Thoracic aorta (tissue), 2 donors: Measurements from ENCODE around the gene COP1. TPM values are rescaled to one million over a fixed set of nuclear protein-coding genes. Genes with fewer than 3 reads are reported as not detected.
A peak's percentile ranks its signal among the peaks of the same experiment; 100 is the strongest.
"Not testable (repeated sequence)": the region's sequence is repeated elsewhere in the genome, so short reads cannot be mapped to it uniquely, and the experiment has no call there.

ENCODE experiments used
- ATAC-seq: fragments of 150-250 bp; one replicate; pipeline ENCODE4 v1.8.0; 2017; ENCODE audit warnings: low read depth; ENCODE audit not compliant: insufficient number of reproducible peaks, low FRiP score
- DNase-seq: peaks from one replicate; pipeline ENCODE4 v3.0.0-alpha.2; 2020; ENCODE audit warnings: low spot score
- H3K27ac ChIP-seq, 2 donors: fragments of 200-600 bp; sonication (generic); 1 replicate in 1 of 2; 2 replicates in 1 of 2; pipeline ENCODE4 v1.5.1; 2016; ENCODE audit warnings: mild to moderate bottlenecking in 2 of 2, moderate library complexity in 2 of 2
- H3K27me3 ChIP-seq: fragments of 200-600 bp; sonication (generic); replicated peaks from 2 replicates; pipeline ENCODE4 v1.6.0; 2016; ENCODE audit warnings: mild to moderate bottlenecking; ENCODE audit not compliant: insufficient read depth
- H3K36me3 ChIP-seq: fragments of 200-600 bp; sonication (generic); one replicate; pipeline ENCODE4 v1.5.1; 2016
- H3K4me1 ChIP-seq, 2 donors: fragments of 200-600 bp; sonication (generic); 1 replicate in 1 of 2; 2 replicates in 1 of 2; pipeline versions ENCODE4 v1.5.1 to v1.6.0; 2016; ENCODE audit warnings: low read depth in 2 of 2, mild to moderate bottlenecking in 1 of 2; ENCODE audit not compliant: control insufficient read depth in 1 of 2
- H3K4me3 ChIP-seq: fragments of 200-600 bp; sonication (generic); 2 replicates; pipeline ENCODE4 v1.5.1; 2016; ENCODE audit warnings: mild to moderate bottlenecking
- H3K9me3 ChIP-seq: fragments of 200-600 bp; sonication (generic); 2 replicates; pipeline ENCODE4 v1.5.1; 2016
- total RNA-seq, 2 donors: library from RNA; depleted of rRNA; stranded (reverse); fragments of >200 nt; gene quantifications; one replicate each; pipeline versions ENCODE4 v1.1.0 to v1.2.3, GENCODE V29; 2016
- TF ChIP-seq, protein P1 (sequence below): fragments of 200-600 bp; sonication (generic); IDR thresholded peaks from one replicate; pipeline ENCODE4 v1.5.1; 2019; ENCODE audit warnings: antibody characterized with exemption

COP1 gene
- total RNA-seq, 2 donors from 2014 or later = 62.2 to 68.6 TPM

DNA sequence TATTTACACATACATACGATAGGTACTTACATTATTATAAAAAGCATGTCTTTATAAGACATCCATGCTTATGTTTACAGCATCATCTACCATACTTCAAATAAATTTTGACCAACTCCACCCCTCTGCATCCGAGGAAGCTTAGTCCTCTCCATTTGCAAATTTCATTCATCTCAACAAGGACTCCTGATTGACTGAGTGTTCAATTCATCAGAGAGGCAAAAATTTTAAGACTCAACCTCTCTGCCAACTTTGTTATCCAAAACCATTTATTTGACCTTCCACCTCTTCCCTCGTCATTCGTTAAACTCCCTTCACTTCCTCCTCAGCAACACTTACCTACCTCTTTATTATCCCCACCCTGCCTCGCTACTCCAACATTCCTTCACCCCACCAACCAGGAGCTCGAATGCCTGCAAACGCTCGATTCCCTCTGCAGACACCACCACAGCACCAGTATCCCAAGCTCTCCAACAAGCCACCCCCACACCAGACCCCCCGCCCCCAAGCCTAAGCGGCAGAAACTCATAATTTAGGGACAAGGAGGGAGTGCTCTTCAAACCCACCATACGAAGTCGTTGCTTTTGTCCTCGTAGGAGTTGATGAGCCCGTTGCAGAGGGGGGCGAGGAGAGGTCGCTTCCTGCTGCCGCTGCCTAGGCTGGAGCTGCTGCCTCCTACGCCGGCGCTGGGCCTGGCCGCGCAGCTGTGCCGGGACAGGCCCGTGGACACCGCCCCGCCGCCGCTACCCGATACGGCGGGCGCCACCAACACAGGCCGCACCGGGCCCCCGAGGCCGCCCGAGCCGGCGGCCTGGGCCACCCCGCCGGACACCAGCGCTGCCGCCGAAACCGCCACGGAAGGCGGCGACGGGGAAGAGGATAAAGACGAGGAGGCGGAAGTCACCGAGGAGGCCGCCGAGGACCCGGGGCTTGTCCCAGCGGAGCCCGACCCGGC lies 803 bp downstream of the COP1 start:
- Histone ChIP-seq H3K4me3 (peak overlapping the region; percentile 87), H3K36me3 (no peaks in the 10 kb centered on the region), H3K4me1 (peaks cover 25 to 29% of the 10 kb centered on the region in 2 donors), H3K27ac (peak overlapping the region; percentile 94 to 95), H3K9me3 (no peaks in the 10 kb centered on the region), H3K27me3 (no peaks in the 10 kb centered on the region)
- DNase-seq (no peak), ATAC-seq (peak; percentile 17)
- TF ChIP-seq, protein P1, sequence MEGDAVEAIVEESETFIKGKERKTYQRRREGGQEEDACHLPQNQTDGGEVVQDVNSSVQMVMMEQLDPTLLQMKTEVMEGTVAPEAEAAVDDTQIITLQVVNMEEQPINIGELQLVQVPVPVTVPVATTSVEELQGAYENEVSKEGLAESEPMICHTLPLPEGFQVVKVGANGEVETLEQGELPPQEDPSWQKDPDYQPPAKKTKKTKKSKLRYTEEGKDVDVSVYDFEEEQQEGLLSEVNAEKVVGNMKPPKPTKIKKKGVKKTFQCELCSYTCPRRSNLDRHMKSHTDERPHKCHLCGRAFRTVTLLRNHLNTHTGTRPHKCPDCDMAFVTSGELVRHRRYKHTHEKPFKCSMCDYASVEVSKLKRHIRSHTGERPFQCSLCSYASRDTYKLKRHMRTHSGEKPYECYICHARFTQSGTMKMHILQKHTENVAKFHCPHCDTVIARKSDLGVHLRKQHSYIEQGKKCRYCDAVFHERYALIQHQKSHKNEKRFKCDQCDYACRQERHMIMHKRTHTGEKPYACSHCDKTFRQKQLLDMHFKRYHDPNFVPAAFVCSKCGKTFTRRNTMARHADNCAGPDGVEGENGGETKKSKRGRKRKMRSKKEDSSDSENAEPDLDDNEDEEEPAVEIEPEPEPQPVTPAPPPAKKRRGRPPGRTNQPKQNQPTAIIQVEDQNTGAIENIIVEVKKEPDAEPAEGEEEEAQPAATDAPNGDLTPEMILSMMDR = no peak

DNA sequence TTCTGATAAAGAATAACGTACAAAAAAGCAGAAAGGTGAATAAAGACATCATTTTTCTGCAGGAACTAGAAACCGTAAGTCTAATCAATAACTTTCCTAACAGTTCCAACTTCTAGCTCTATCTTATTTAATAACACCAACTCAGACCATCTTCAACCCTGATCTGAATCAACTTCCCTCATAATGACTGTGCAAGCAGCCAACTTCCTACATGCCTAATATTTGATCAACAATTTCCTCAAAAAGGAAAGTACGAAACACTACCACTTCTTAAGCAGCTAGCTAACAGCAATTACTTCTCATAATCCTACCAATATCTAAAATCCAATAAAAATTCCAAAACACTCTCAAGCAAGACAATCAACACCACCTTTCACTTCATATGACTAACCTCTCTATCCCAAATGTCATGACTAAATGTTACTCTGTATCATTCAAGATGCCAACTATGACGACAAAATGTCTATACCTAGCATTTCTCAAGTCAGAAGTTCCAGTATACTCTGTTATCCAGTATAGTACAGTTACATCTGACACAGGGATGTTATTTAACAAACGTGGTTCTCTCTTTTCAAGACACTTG lies 1.7 kb downstream of the COP1 start:
- H3K27me3 ChIP-seq = no peaks in the 10 kb centered on the region
- H3K4me3 ChIP-seq = peak overlapping the region; percentile 87
- H3K27ac ChIP-seq = peak overlapping the region in 1 of 2 donors; percentile 95
- H3K36me3 ChIP-seq = no peaks in the 10 kb centered on the region
- ATAC-seq = no peak
- no peaks in the 10 kb centered on the region for H3K9me3 ChIP-seq
- no peak for DNase-seq
- TF ChIP-seq, protein P1 = no peak
- H3K4me1 ChIP-seq = peaks cover 28 to 29% of the 10 kb centered on the region in 2 donors

DNA sequence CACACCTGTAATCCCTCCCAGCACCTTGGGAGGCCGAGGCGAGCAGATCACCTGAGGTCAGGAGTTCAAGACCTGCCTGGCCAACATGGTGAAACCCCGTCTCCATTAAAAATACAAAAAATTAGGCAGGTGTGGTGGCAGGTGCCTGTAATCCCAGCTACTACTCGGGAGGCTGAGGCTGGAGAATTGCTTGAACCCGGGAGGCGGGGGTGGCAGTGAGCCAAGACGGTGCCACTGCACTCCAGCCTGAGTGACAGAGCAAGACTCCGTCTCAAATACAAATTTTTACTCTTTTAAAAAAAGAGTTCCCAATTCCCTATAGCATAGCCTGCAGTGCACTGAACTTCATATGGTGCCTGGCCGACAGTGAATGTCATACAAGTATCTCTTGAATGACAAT lies 2.4 kb downstream of the COP1 start:
- not testable (repeated sequence) for DNase-seq, H3K27ac ChIP-seq, H3K27me3 ChIP-seq, ATAC-seq, H3K36me3 ChIP-seq, H3K9me3 ChIP-seq
- H3K4me1 ChIP-seq = peaks cover 28 to 29% of the 10 kb centered on the region in 2 donors
- peak overlapping the region; percentile 87 for H3K4me3 ChIP-seq

DNA sequence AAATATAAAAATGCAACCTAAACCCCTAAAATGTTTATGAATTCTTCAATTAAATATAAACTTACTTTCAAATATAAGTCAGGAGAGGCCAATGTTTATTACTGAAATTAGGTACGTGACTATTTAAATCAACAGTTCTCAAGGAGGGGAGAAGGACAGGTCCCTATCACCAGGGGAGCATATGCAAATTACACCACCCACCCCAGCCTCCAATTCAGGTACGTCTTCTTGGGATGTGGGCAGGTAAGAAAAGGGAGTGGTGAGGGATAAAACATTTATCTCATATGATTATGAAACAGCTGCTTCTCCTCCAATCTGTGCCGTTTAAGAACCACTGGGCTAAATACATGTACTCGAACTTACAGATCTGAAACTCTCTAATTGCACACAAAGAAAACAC lies 3.4 kb downstream of the COP1 start:
- Histone ChIP-seq H3K4me1 (peaks cover 33 to 36% of the 10 kb centered on the region in 2 donors), H3K9me3 (no peaks in the 10 kb centered on the region), H3K4me3 (no peak overlapping the region), H3K27me3 (no peaks in the 10 kb centered on the region), H3K27ac (no peak overlapping the region), H3K36me3 (no peaks in the 10 kb centered on the region)
- ATAC-seq (no peak), DNase-seq (no peak)
- TF ChIP-seq, protein P1 = no peak

DNA sequence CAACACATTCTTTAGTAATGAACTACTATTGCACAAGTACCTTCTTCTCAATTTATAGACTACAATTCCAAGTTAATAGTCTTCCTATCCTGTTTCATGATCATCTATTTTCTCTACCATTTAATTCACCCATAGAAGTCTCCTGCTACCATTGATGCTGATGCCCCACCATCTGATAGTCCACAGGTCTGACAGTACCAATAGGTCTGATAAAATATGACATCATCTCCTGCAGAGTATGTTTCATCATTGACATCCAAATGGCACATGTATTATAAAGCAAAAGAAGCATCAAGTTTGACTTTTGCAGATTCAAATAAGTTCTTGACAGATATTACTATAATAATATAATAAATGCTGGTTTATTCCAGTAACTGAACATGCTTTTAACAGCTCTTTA lies 5.5 kb downstream of the COP1 start:
- ATAC-seq (no peak), DNase-seq (no peak)
- Histone ChIP-seq H3K9me3 (no peaks in the 10 kb centered on the region), H3K4me1 (peaks cover 31 to 33% of the 10 kb centered on the region in 2 donors), H3K4me3 (no peak overlapping the region), H3K36me3 (no peaks in the 10 kb centered on the region), H3K27ac (no peak overlapping the region), H3K27me3 (no peaks in the 10 kb centered on the region)
- TF ChIP-seq, protein P1 = no peak
